Stimulated activated CD4-positive, alpha-beta T cell treated with anti-CD3 and anti-CD28 coated beads, Interleukin-12 subunit alpha, Interleukin-12 subunit beta, amount 100 ng/mL, for 4 hours (primary cell): ENCODE data around the gene GASK1B.

Experiments
- DNase-seq: peaks from one replicate; pipeline ENCODE4 v3.0.0-alpha.2; 2020

GASK1B gene

DNA sequence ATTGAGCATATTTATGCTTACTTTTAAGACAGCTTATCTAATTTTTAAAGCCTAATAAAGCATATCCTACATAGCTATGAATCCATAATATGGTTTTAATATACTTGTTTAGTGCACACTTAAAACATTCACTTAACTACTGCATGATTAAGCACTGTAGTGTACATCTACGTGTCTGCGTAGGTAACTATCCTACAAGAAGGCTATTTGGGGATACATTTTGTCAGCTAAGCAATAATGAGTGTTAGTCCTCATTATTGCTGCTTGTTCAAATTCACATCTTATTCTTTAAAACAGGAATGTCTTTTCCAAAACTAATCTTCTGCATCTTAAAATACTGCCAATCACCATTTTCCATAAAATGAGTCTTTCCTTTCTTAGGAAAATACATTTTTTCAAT is 38.6 kb downstream of the GASK1B start:
- no peak for DNase-seq

DNA sequence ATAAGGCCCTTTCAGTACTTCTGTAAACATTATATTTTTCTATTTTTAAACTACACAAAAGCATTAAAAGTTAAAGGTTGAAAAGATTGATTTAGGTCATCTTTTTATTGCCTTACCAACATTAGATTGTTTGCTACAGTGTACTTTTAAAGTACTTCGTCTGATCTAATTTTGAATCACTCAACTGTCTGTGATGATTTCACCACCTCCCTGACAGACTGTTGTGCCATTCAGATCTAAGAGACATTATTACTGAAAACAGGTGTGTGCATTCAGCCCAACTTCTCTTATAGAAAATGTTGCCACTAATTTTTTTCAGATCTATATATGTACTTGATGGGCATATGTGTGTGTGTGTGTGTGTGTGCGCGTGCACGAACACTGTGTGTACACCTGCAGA is 39.3 kb downstream of the GASK1B start:
- DNase-seq: no peak

DNA sequence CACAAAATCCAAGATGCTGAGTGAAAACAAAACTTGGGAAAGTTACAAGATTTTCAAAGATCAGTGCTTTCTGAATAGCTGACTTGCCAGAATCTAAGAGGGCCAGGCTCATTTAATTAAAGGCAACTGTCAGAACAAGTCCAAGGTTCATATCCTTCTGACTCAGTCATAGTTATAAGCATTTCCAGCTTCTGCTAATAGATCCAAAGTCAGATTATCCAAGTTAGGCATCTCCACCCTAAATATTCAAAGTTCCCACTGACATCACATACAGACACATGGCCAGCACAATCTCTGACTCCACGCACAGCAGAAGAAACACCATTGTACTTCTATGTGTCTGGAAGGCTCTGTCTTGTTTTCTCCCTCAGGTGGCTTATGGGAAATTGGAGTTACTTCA is 41.8 kb downstream of the GASK1B start:
- no peak for DNase-seq

- no peak for DNase-seq
Observed at GRCh38 chr4:158130204-158130603, 42.6 kb downstream of the GASK1B start.

GRCh38 chr4:158129694-158130093 is 43.1 kb downstream of the GASK1B start:
- DNase-seq: no peak

- no peak for DNase-seq
Observed at GRCh38 chr4:158128540-158128939, 44.3 kb downstream of the GASK1B start.

DNA sequence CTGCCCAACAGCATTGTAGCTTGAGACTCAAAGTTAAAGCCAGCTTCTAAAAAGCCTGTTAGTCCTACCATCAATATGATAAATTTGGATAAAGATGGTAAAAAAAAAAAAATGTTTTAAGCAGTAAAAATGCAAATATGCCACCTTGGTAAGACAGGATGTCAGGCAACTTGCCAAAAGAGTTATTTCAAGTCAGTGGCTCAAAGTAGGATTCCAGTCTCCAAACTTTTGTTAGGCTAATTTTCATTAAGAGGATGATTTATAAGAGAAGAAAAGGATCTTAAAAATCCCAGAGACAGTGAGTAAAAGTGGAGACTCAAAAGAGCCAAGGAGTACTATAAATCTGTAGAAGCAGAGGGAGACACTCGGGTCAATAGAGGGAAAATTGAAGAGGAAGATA is 47.5 kb downstream of the GASK1B start:
- DNase-seq: no peak
